ENCODE measurements around the gene CR1. TPM values are rescaled to one million over a fixed set of nuclear protein-coding genes. Genes with fewer than 3 reads are reported as not detected.
"Not testable (repeated sequence)": the region's sequence is repeated elsewhere in the genome, so short reads cannot be mapped to it uniquely, and the experiment has no call there.

CR1 gene
- total RNA-seq, 1 donor from 2014 or later, result 0.13 TPM

DNA sequence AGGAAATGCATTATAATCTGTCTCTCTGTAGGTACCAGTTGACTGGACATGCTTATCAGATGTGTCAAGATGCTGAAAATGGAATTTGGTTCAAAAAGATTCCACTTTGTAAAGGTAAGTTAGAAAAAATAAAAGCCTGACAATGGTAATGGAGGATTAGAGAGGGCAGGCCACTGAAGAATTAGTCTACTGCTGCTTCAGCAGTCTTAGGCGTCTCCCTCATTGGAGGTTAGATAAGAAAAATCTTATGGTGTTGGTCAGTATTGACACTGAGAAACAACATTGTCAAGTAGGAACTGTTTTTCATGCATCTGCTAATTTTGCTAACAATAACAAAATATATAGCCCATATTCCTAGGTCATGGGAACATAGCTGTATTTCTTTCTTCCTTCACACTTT lies 21.7 kb upstream of the CR1 start:
- TF ChIP-seq, protein P1, sequence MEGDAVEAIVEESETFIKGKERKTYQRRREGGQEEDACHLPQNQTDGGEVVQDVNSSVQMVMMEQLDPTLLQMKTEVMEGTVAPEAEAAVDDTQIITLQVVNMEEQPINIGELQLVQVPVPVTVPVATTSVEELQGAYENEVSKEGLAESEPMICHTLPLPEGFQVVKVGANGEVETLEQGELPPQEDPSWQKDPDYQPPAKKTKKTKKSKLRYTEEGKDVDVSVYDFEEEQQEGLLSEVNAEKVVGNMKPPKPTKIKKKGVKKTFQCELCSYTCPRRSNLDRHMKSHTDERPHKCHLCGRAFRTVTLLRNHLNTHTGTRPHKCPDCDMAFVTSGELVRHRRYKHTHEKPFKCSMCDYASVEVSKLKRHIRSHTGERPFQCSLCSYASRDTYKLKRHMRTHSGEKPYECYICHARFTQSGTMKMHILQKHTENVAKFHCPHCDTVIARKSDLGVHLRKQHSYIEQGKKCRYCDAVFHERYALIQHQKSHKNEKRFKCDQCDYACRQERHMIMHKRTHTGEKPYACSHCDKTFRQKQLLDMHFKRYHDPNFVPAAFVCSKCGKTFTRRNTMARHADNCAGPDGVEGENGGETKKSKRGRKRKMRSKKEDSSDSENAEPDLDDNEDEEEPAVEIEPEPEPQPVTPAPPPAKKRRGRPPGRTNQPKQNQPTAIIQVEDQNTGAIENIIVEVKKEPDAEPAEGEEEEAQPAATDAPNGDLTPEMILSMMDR (IDR thresholded peaks at IDR 0.05; ENCODE audit: insufficient read depth, low read length, poor library complexity, severe bottlenecking), result no peak
- Histone ChIP-seq H3K36me3 (ENCODE audit: control insufficient read depth, insufficient read depth, low read length) (no peaks in the 10 kb centered on the region), H3K27me3 (ENCODE audit: control insufficient read depth, insufficient read depth, low read length) (no peaks in the 10 kb centered on the region), H3K4me3 (ENCODE audit: low read depth, low read length) (no peak overlapping the region)
- DNase-seq (ENCODE audit: low read depth), result no peak

DNA sequence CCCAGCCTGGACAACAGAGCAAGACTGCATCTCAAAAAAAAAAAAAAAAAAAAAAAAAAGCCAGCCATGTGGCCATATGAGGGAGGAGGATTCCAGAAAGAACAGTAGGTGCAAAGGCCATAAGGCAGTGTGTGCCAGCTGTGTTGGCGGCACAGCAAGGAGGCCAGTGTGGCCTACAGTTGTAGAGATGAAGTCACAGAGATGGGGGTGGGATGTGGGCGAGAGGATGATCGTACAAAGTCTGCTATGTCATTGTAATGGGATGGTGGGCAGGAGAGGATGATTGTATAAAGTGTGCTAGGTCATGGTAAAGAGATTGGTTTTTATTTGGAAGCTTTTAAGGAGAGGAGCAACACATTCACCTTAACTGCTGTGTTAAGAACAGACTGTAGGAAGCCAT lies 9.8 kb upstream of the CR1 start:
- no peaks in the 10 kb centered on the region for H3K36me3 ChIP-seq (ENCODE audit: control insufficient read depth, insufficient read depth, low read length)
- no peak for DNase-seq (ENCODE audit: low read depth)
- TF ChIP-seq, protein P1 (IDR thresholded peaks at IDR 0.05; ENCODE audit: insufficient read depth, low read length, poor library complexity, severe bottlenecking), result no peak
- H3K27me3 ChIP-seq (ENCODE audit: control insufficient read depth, insufficient read depth, low read length), result no peaks in the 10 kb centered on the region
- H3K4me3 ChIP-seq (ENCODE audit: low read depth, low read length), result no peak overlapping the region

- TF ChIP-seq, protein P1 (IDR thresholded peaks at IDR 0.05; ENCODE audit: insufficient read depth, low read length, poor library complexity, severe bottlenecking), result no peak
- Histone ChIP-seq H3K36me3 (ENCODE audit: control insufficient read depth, insufficient read depth, low read length) (no peaks in the 10 kb centered on the region), H3K27me3 (ENCODE audit: control insufficient read depth, insufficient read depth, low read length) (no peaks in the 10 kb centered on the region), H3K4me3 (ENCODE audit: low read depth, low read length) (no peak overlapping the region)
- no peak for DNase-seq (ENCODE audit: low read depth)
These were observed 8.3 kb upstream of the CR1 start for GRCh38 chr1:207487636-207488035.

- no peaks in the 10 kb centered on the region for H3K36me3 ChIP-seq (ENCODE audit: control insufficient read depth, insufficient read depth, low read length)
- no peak for DNase-seq (ENCODE audit: low read depth)
- peaks cover 19% of the 10 kb centered on the region for H3K27me3 ChIP-seq (ENCODE audit: control insufficient read depth, insufficient read depth, low read length)
- H3K4me3 ChIP-seq (ENCODE audit: low read depth, low read length), result no peak overlapping the region
- TF ChIP-seq, protein P1 (IDR thresholded peaks at IDR 0.05; ENCODE audit: insufficient read depth, low read length, poor library complexity, severe bottlenecking), result no peak
These were observed 2.7 kb upstream of the CR1 start for GRCh38 chr1:207493212-207493611.

DNA sequence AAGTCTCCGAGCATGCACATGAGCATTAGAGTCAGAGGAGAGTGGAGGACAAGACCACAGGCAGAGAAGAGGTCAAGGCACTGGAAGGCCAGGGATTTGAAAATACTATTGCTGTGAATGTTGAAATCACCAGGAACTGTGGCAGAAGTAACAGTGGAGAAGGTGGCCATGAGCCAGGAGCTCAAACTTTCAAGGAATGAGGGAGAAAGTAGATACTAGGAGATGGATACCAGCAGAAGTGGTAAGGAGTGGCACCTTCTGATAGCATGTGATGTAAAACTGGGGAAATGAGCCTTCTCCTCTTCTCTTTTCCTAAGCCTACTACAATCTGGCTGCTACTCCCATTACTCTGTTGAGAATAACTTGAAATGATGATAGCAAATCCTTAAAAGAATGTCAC lies 1.8 kb upstream of the CR1 start:
- Histone ChIP-seq H3K27me3 (ENCODE audit: control insufficient read depth, insufficient read depth, low read length) (peaks cover 19% of the 10 kb centered on the region), H3K36me3 (ENCODE audit: control insufficient read depth, insufficient read depth, low read length) (no peaks in the 10 kb centered on the region), H3K4me3 (ENCODE audit: low read depth, low read length) (no peak overlapping the region)
- TF ChIP-seq, protein P1 (IDR thresholded peaks at IDR 0.05; ENCODE audit: insufficient read depth, low read length, poor library complexity, severe bottlenecking), result no peak
- DNase-seq (ENCODE audit: low read depth), result no peak

DNA sequence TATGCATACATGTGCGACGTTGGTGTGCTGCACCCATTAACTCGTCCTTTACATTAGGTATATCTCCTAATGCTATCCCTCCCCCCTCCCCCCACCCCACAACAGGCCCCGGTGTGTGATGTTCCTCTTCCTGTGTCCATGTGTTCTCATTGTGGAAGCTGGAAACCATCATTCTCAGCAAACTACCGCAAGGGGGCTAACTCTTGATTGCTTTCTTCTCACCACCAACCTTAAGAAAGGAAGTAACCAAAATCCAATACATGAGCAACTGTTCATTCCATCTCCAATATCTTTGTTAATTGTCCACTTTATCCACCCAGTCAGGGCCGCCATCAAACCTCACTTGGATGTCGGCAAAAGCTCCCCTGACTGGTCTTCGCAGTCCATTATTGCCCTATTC lies 676 bp upstream of the CR1 start:
- not testable (repeated sequence) for H3K4me3 ChIP-seq (ENCODE audit: low read depth, low read length); H3K36me3 ChIP-seq (ENCODE audit: control insufficient read depth, insufficient read depth, low read length); DNase-seq (ENCODE audit: low read depth)
- H3K27me3 ChIP-seq (ENCODE audit: control insufficient read depth, insufficient read depth, low read length), result peaks cover 19% of the 10 kb centered on the region
